Stimulated activated naive CD8-positive, alpha-beta T cell treated with anti-CD3 and anti-CD28 coated beads, Interleukin-15, Interleukin-2, amounts not matched to agents 100 ng/mL and 50 ng/mL, for 24 hours (primary cell): ENCODE results near the gene CENATAC.
"Not testable (repeated sequence)": the region's sequence is repeated elsewhere in the genome, so short reads cannot be mapped to it uniquely, and the experiment has no call there.

Source experiments
- H3K27ac Mint-ChIP-seq: one replicate; pipeline ENCODE4 v1.8.0; 2021; ENCODE audit warnings: mild to moderate bottlenecking, mixed read lengths
- H3K27me3 Mint-ChIP-seq: one replicate; pipeline ENCODE4 v1.8.0; 2021; ENCODE audit warnings: mixed read lengths
- H3K36me3 Mint-ChIP-seq: one replicate; pipeline ENCODE4 v1.8.0; 2021; ENCODE audit warnings: low read depth, mixed read lengths
- H3K4me1 Mint-ChIP-seq: one replicate; pipeline ENCODE4 v1.8.0; 2021; ENCODE audit warnings: low read depth, mixed read lengths
- H3K4me3 Mint-ChIP-seq: one replicate; pipeline ENCODE4 v1.8.0; 2021; ENCODE audit warnings: mild to moderate bottlenecking, mixed read lengths
- H3K9me3 Mint-ChIP-seq: one replicate; pipeline ENCODE4 v1.8.0; 2021; ENCODE audit warnings: mixed read lengths

CENATAC gene

GRCh38 chr11:118997627-118998387 lies at the start of gene CENATAC:
TSS of gene CENATAC (plus strand) at chr11:118998138. CDS start at chr11:118998198, 60 bp downstream.
- Mint-ChIP-seq H3K27me3 (no peaks in the 10 kb centered on the region), H3K4me3 (peak within 1 kb of the TSS; percentile 95), H3K4me1 (peaks cover 44% of the 10 kb centered on the region), H3K9me3 (no peaks in the 10 kb centered on the region), H3K36me3 (peaks cover 47% of the 10 kb centered on the region), H3K27ac (peak within 1 kb of the TSS; percentile 98)

GRCh38 chr11:118953265-118953664 lies 44.7 kb upstream of the CENATAC start:
- no peaks in the 10 kb centered on the region for H3K4me1 Mint-ChIP-seq
- no peak overlapping the region for H3K4me3 Mint-ChIP-seq
- no peaks in the 10 kb centered on the region for H3K9me3 Mint-ChIP-seq

GRCh38 chr11:118953976-118954375 lies 44.0 kb upstream of the CENATAC start:
- not testable (repeated sequence) for H3K27me3 Mint-ChIP-seq, H3K36me3 Mint-ChIP-seq, H3K4me3 Mint-ChIP-seq, H3K27ac Mint-ChIP-seq, H3K9me3 Mint-ChIP-seq, H3K4me1 Mint-ChIP-seq

More at GRCh38 chr11:118953265-118953664, 44.7 kb upstream of the CENATAC start:
- no peaks in the 10 kb centered on the region for H3K36me3 Mint-ChIP-seq
- no peaks in the 10 kb centered on the region for H3K27me3 Mint-ChIP-seq
- H3K27ac Mint-ChIP-seq = no peak overlapping the region

- no peaks in the 10 kb centered on the region for H3K27me3 Mint-ChIP-seq
- H3K27ac Mint-ChIP-seq = no peak within 1 kb of the TSS
- H3K36me3 Mint-ChIP-seq = no peaks in the 10 kb centered on the region
- no peak within 1 kb of the TSS for H3K4me3 Mint-ChIP-seq
- no peaks in the 10 kb centered on the region for H3K4me1 Mint-ChIP-seq
- no peaks in the 10 kb centered on the region for H3K9me3 Mint-ChIP-seq
These were observed 41.7 kb upstream of the CENATAC start, which contains the start of gene UPK2 for GRCh38 chr11:118956094-118956846. TSS of gene UPK2 (plus strand) at chr11:118956298. CDS start at chr11:118956351, 53 bp downstream.

- H3K4me3 Mint-ChIP-seq = no peak overlapping the region
- H3K4me1 Mint-ChIP-seq = no peaks in the 10 kb centered on the region
- no peaks in the 10 kb centered on the region for H3K9me3 Mint-ChIP-seq
- no peaks in the 10 kb centered on the region for H3K36me3 Mint-ChIP-seq
- no peaks in the 10 kb centered on the region for H3K27me3 Mint-ChIP-seq
- H3K27ac Mint-ChIP-seq = no peak overlapping the region
These were observed 41.0 kb upstream of the CENATAC start for GRCh38 chr11:118956847-118957469.

- Mint-ChIP-seq H3K27me3 (no peaks in the 10 kb centered on the region), H3K4me3 (no peak overlapping the region), H3K36me3 (no peaks in the 10 kb centered on the region), H3K9me3 (no peaks in the 10 kb centered on the region), H3K27ac (no peak overlapping the region), H3K4me1 (no peaks in the 10 kb centered on the region)
These were observed 40.4 kb upstream of the CENATAC start for GRCh38 chr11:118957549-118957948.

- Mint-ChIP-seq H3K4me1 (no peaks in the 10 kb centered on the region), H3K36me3 (no peaks in the 10 kb centered on the region), H3K4me3 (no peak overlapping the region), H3K27me3 (no peaks in the 10 kb centered on the region), H3K27ac (no peak overlapping the region), H3K9me3 (no peaks in the 10 kb centered on the region)
These were observed 40.0 kb upstream of the CENATAC start for GRCh38 chr11:118957968-118958367.

GRCh38 chr11:118958577-118958976 lies 39.4 kb upstream of the CENATAC start:
- H3K9me3 Mint-ChIP-seq = no peaks in the 10 kb centered on the region
- no peaks in the 10 kb centered on the region for H3K36me3 Mint-ChIP-seq
- no peak overlapping the region for H3K27ac Mint-ChIP-seq
- no peaks in the 10 kb centered on the region for H3K27me3 Mint-ChIP-seq
- H3K4me3 Mint-ChIP-seq = no peak overlapping the region
- H3K4me1 Mint-ChIP-seq = no peaks in the 10 kb centered on the region

- no peaks in the 10 kb centered on the region for H3K36me3 Mint-ChIP-seq
- H3K4me1 Mint-ChIP-seq = no peaks in the 10 kb centered on the region
- H3K4me3 Mint-ChIP-seq = no peak overlapping the region
- H3K27ac Mint-ChIP-seq = no peak overlapping the region
- no peaks in the 10 kb centered on the region for H3K27me3 Mint-ChIP-seq
- no peaks in the 10 kb centered on the region for H3K9me3 Mint-ChIP-seq
These were observed 36.7 kb upstream of the CENATAC start for GRCh38 chr11:118961189-118961588.

- Mint-ChIP-seq H3K36me3 (no peaks in the 10 kb centered on the region), H3K4me3 (no peak overlapping the region), H3K9me3 (no peaks in the 10 kb centered on the region), H3K27me3 (no peaks in the 10 kb centered on the region), H3K27ac (no peak overlapping the region), H3K4me1 (no peaks in the 10 kb centered on the region)
These were observed 36.3 kb upstream of the CENATAC start for GRCh38 chr11:118961591-118961990.

GRCh38 chr11:118969508-118969907 lies 28.4 kb upstream of the CENATAC start:
- H3K9me3 Mint-ChIP-seq, H3K36me3 Mint-ChIP-seq, H3K4me1 Mint-ChIP-seq, H3K4me3 Mint-ChIP-seq, H3K27ac Mint-ChIP-seq: not testable (repeated sequence)
- H3K27me3 Mint-ChIP-seq = peaks cover 19% of the 10 kb centered on the region

GRCh38 chr11:118971646-118972045 lies 26.3 kb upstream of the CENATAC start, which contains the start of gene FOXR1:
TSS of gene FOXR1 (plus strand) at chr11:118971761. CDS start at chr11:118971932, 171 bp downstream.
- H3K36me3 Mint-ChIP-seq = no peaks in the 10 kb centered on the region
- no peaks in the 10 kb centered on the region for H3K9me3 Mint-ChIP-seq
- no peak within 1 kb of the TSS for H3K27ac Mint-ChIP-seq
- no peaks in the 10 kb centered on the region for H3K4me1 Mint-ChIP-seq
- peaks cover 23% of the 10 kb centered on the region for H3K27me3 Mint-ChIP-seq
- no peak within 1 kb of the TSS for H3K4me3 Mint-ChIP-seq

- no peak overlapping the region for H3K27ac Mint-ChIP-seq
- peaks cover 27% of the 10 kb centered on the region for H3K27me3 Mint-ChIP-seq
- H3K4me3 Mint-ChIP-seq = no peak overlapping the region
- H3K9me3 Mint-ChIP-seq = no peaks in the 10 kb centered on the region
- H3K4me1 Mint-ChIP-seq = no peaks in the 10 kb centered on the region
- no peaks in the 10 kb centered on the region for H3K36me3 Mint-ChIP-seq
These were observed 24.0 kb upstream of the CENATAC start for GRCh38 chr11:118973985-118974384.

- Mint-ChIP-seq H3K27ac (no peak overlapping the region), H3K9me3 (no peaks in the 10 kb centered on the region), H3K4me1 (no peaks in the 10 kb centered on the region), H3K4me3 (no peak overlapping the region), H3K27me3 (peaks cover 17% of the 10 kb centered on the region), H3K36me3 (no peaks in the 10 kb centered on the region)
These were observed 21.9 kb upstream of the CENATAC start for GRCh38 chr11:118975771-118976709.
